HG03571 (cell line): Measurements from ENCODE around the gene TSSC4.

Experiments
- ATAC-seq: cut with Tn5 transposase; IDR thresholded peaks from one replicate; pipeline ENCODE4 v1.9.1; 2021; ENCODE audit not compliant: unreplicated experiment

TSSC4 gene

DNA sequence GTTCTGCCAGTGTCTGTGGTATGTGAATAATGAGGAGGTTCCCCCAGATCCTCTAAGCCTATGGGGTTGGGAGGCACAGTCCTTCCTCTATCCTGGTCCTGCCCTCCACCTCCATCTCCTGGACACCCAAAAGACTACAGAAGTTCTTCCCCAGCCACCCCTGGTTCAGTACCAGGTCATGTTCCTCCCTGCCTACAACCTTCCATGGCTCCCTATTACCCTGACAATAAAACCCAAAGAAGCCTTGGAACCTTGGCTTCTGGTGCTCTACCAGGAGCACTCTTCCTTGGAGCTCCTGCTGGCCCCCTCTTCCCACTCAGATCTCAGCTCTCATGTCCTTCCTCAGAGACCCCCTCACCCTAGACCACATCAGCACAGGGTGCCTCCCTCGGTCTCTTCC, 30.8 kb downstream of the TSSC4 start:
- no peak for ATAC-seq

DNA sequence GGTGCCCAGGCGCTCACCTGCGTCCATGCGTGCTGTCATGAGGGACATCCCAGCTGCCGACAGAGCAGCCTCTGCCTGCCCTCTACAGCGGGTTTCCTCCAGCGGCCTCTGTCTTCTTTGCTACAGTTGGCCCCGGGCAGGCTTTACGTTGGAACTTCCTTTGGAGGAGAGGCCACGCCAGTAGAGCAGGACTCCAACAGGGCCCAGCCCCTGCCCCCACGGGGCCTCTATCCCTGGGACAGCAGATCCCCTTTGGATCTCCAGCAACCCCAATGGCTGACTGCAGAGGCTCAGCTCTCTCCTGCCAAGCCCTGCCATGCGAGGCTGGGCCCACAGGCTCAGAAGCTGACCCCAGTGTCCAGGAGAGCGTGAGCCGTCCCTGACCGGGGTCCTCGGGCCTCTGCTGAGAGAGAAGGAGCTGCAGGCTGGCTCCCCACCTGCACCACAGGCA, 31.6 kb downstream of the TSSC4 start:
- ATAC-seq, result no peak

DNA sequence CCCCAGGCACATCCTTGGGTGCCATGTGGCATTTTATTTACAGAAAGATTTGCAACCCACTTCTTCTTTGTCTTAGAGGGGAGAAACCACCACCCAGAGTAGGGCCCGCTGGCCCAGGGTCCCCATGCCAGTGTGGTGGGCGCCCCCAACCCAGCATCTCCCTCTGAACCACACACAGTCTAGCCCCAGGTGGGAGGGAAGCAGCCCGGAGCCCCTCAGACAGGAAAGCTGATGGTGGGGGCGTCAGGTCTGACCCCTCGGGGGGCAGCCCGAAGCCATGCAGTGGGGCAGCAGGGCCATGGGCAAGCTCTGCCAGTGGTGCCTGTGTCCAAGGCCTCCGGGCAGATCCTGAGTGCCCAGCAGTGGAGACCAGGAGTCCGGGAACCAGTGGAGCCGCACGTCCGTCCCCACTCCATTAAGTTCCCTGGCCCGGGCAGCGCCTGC, 32.1 kb downstream of the TSSC4 start:
- ATAC-seq, result no peak

DNA sequence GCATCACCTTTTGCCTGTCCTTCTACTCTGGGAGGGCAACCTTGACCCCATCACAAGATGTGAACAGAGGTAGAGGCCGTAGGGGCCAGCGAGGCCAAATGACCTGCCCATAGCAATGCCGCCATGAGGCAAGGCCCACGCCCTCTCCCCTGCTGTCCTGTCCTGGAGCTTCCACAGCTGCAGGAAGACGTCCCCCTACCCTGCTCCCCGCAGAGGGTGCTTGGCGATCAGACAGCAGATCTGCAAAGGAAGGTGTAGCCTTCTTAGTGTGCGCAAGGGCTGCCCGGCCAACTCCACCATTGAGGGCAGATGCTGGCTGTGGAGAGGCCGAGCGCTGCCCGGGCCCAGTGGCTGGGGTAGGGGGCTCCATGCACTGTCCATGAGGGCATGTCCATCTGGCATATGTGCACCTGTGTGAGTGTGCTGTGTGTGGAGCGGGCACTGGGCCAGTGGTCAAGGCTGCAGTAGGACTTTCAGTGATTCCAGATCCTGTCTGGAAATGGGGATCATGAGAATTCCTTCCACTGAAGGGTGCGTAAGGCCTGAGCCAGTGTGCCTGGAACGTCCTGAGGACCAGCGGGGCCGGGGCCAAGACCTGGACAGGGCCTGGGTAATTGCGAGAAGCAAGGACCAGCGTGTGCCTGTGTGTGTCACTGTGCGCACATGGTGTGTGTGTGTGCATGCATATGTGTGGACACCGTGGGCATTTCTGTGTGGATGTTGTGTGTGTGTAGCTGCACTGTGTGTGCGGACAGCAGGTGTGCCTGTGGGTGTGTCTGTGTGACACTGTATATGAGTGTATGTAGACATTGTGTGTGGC, 32.8 kb downstream of the TSSC4 start:
- ATAC-seq, result no peak

DNA sequence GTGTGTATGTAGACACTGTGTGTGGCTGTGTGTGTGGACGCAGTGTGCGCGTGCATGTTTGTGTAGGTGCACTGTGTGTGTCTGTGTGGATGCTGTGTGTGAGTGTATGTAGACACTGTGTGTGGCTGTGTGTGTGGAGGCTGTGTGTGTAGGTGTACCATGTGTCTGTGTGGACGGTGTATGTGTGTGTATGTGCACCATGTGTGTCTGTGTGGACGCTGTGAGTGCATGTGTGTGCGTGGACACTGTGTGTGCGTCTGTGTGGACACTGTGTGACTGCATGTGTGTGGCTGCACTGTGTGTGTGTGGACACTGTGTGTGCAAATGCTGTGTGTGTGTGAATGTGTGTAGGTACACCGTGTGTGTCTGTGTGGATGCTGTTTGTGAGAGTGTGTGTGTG, 33.5 kb downstream of the TSSC4 start:
- ATAC-seq, result no peak

DNA sequence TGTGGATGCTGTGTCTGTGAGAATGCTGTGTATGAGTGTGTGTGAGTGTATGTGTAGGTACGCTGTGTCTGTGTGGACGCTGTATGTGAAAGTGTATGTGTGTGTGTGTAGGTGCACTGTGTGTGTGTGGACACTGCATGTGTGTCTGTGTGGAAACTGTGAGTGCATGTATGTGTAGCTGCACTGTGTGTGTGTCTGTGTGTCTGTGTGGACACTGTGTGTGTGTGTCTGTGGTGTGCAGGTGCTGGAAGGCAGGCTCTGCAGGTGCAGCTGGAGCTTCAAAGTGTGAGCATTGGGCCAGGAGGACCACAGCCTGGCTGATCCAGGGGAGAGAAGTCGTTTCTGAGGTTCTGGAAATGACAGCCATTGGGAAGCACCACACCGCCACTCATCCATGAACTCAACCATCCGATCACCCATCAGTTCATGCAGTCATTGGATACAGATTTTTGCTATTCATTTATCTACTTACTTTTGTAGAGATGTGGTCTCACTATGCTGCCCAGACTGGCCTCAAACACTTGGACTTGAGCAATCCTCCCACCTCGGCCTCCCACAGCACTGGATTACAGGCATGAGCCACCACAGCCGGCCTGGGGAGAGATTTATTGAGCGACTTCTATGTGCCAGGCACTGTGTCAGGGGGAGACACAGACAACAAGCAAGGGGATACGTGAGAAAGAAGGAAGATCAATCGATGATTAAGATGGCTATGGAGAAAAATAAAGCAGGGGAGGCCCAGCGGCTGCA, 34.1 kb downstream of the TSSC4 start:
- ATAC-seq, result no peak

DNA sequence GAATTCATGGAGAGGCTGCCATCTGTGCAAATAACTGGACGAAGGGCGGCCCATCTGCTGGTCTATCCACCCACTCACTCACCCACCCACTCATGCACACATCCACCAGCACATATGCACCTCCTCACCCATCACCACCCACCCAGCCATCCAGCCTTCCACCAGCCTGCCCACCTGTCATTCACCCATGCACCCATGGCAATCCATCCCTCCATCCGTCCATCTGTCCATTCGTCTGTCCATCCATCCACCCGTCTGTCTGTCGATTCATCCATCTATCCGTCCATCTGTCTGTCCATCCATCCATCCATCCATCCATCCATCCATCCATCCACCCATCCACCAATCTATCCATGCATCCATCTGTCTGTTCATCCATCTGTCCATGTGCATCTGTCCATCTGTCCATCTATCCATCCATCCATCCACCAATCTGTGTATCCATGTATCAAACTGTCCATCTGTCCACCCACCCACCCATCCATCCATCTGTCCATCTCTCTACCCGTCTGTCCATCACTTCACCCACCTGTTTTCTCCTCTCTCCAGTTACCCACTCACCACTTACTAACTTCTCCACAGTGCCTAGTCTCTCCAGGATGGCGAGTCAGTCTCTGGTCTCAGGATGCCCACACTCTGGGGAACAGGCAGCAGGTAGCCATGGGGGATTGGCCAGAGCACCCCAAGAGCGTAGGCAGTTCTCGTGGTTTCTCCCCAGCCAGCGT, 34.9 kb downstream of the TSSC4 start:
- ATAC-seq, result no peak

DNA sequence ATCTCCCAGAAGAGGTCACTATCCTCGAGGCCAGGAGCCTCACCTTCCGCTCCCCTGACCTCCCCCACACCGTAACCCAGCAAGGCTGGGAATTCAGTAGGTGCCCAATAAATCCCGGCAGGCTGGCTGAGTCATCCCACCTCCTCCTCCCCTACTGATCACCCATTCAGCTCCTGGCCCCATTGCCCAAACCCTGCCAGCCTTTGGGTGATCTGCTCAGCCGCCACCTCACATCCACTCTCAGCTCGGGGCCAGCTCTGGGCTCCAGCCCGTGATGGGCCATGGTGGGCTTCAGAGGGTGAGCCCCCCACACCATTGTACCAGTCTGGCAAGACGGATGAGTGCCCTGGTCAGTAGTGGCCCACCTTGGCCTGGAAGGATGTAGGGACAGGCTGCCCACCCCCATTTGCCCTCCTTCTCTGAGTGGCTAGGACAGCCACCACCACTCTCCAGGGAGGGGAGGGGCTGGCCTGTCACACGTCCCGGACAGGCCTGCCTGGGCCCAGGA, 35.5 kb downstream of the TSSC4 start:
- ATAC-seq, result no peak

DNA sequence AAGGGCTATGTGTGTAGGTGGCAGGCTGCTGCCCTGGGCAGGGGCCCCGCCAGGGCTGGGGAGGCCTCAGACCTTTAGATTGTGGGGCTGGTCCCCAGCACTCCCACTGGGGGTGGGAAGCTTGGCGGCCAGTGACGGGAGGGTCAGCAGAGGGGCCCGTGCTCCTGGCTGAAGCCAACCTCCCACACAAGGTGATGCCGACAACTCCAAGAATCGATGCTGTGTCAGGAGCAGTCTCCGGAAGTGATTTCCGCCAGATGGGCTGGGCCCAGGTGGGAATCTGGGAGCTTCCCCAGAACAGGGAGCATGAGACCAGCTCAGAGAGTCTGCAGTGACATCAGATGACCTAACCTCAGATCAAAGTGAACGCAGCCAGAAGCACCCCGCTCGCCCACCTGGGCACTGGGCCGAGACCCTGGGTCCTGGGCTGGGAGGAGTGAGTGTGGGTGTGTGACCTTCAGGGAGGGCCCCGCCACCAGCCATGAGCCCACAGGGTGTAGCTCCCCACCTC, 36.0 kb downstream of the TSSC4 start:
- ATAC-seq, result no peak

DNA sequence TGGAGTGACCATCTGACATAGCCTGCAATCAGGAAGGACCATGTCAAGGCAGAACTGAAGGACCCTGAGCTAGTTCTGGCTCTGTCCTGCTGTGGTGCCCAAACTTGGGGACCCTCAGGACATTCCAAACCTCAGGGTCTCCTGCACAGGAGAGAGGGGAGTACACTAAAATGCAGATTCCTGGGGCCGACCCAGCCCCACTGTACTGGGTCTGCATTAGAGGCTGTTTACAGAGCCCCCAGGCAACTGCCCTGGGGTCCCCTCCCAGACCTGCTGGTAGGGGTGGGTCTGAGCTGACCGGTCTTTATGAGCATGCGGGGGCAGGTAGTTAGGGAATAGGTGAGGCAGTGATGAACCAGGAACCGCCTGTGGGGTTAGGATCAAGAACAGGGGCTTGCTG, 37.0 kb downstream of the TSSC4 start:
- no peak for ATAC-seq

DNA sequence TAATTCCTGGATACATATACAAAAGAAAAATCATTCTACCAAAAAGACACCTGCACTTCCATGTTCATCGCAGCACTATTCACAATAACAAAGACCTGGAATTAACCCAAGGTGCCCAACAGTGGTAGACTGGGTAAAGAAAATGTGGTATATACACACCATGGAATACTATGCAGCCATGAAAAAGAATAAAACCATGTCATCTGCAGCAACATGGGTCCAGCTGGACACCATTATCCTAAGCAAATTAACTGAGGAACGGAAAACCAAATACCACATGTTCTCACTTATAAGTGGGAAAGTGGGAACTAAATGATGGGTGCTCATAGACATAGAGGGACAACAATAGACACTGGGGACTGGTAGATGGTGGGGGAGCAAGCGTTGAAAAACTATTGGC, 39.3 kb downstream of the TSSC4 start:
- ATAC-seq, result no peak

DNA sequence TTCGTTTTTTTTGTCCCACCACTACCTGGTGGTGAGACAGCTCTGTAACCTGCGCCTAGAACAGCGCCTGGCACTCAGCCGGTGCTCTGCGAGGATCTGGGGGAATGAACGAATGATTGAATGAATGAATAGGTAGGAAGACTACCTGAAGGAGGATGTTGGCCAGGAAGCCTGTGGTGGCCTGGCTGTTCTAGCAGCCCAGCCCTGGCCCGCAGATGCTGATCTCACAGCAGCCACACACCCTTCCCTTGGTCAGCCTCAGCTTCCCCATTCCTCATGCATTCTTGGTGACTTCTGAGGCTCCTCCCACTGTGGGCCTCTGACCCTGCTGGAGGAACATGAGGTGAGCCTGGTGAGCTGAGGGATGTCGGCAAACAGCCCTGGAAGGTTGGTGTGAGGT, 40.1 kb downstream of the TSSC4 start:
- ATAC-seq, result no peak

DNA sequence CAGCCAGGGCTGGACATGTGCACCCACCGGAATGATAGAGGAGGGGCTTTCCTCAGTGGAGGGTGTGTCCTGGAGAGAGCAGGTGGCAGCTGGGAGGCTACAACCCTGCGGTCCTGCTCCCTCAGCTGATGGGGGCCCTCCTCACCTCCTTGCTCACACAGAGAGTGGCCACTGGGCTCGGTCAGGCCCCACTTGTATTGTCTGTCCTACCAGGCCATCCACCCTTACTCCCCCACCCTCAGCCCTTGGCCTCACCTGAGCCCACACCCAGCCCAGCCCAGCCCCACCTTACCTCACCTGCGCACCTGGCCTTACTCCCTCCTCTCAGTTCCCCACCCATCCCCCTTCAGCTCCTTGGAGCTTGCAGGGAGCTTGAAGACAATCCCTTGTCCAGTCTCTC, 40.6 kb downstream of the TSSC4 start:
- no peak for ATAC-seq

DNA sequence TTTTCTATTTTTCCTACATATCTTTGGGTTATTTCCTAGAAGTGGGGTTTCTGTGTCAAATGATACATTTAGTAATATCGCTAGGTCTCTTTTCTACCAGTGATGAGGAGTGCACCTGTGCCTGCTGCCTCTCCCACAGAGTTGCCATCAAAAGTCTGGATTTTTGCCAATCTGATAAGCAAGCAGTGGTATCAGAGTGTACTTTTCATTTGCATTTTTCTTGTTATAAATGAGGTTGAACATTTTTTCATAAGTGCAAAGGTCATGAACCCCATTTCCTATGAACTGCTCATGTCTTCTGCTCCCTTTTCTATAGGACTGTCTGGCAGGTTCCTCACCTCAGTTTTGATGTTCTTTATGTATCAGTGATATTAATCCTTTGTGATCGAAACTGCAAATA, 42.0 kb downstream of the TSSC4 start:
- ATAC-seq, result no peak

DNA sequence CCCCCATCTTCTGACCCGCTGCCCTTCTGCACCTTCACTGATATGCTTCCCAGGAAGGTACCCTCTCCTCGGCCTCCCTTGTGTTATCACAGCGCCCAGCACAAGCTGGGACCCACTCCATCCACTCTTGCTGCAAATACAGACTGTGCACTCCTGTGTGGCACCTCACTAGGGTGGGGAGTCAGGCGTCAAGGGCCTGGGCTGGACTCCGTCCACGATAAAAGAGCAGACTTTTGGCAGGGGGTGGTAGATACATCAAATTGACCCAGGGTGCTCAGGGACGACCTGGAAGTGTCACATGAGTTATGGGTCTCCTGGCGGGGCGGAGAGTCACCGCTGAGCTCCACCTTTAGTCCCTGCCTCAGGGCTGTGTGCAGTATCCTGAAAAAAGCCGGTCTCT, 42.9 kb downstream of the TSSC4 start:
- ATAC-seq, result no peak

DNA sequence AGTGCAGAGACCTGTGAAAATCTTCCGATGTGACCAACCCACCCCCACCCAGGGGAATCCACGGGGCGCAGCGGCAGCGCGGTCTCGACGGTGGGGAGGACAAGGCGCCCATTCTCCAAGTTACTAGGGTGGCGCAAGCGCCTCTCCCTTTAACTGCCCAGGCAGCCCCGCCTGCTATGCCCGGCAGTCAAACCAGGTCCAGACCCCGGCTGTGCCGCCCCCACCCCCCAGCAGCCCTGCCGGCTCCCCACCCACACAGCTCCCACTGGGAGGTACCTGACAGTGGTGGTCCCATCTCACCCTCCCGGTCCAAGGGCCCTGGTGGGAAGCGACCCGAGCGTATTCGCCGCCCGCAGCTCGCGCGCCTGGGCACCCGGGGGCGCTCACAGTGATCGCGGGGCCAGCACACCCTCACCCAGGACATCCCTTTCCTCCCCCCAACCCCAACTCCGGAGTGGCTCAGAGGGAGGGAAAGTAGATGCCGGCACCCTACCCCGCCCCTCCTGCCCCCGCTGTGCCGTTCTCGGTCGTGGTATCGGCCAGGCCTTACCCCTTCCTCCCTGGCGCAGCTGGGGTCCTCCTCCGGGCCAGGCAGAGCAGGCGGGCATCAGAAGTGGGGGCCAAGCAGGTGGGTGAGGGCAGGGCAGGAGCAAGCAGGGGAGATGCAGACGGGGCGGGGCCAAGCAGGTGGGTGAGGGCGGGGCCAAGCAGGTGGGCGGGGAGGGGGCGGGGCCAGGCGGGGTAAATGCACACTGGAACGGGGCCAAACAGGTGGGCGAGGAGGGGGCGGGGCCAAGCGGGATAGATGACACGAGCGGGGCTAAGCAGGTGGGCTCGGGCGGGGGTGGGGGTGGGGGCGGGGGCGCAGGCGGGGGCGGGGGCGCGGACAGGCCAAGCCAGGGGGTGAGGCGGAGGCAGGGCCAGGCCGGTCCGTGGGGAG, 43.6 kb downstream of the TSSC4 start, which contains the start of gene TRPM5:
Gene TRPM5, minus strand, starts transcription at position 634 of the 940 bp plus-strand sequence. CDS start 21,478 bp downstream, outside the sequence.
- ATAC-seq, result no peak

DNA sequence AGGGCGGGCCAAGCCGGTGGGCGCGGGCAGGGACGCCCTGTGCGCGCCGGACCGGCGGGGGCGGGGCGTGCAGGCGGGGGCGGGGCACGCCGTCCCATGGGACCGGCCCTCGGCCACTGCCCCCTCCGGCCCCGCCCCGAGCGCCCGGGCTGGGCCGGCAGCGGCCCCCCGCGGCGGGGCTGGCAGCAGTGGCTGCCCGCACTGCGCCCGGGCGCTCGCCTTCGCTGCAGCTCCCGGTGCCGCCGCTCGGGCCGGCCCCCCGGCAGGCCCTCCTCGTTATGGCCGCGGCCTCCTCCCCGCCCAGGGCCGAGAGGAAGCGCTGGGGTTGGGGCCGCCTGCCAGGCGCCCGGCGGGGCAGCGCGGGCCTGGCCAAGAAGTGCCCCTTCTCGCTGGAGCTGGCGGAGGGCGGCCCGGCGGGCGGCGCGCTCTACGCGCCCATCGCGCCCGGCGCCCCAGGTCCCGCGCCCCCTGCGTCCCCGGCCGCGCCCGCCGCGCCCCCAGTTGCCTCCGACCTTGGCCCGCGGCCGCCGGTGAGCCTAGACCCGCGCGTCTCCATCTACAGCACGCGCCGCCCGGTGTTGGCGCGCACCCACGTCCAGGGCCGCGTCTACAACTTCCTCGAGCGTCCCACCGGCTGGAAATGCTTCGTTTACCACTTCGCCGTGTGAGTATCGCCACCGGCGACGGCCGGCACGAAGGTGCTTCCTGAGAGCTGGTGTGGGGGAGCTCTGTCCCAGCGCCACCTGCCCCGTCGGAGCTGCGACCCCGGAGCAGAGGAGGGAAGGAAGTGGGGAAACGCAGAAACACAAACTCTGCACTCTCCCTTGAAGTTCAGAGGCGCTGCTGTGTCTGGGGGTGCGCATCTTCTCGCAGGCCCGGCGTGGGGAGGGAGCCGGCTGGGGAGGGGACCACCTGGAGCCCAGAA, 44.5 kb downstream of the TSSC4 start, which contains the start of gene KCNQ1:
Gene KCNQ1, plus strand, starts transcription at position 188 of the 925 bp plus-strand sequence. Its CDS starts 91 bp downstream, at position 279.
- no peak for ATAC-seq

DNA sequence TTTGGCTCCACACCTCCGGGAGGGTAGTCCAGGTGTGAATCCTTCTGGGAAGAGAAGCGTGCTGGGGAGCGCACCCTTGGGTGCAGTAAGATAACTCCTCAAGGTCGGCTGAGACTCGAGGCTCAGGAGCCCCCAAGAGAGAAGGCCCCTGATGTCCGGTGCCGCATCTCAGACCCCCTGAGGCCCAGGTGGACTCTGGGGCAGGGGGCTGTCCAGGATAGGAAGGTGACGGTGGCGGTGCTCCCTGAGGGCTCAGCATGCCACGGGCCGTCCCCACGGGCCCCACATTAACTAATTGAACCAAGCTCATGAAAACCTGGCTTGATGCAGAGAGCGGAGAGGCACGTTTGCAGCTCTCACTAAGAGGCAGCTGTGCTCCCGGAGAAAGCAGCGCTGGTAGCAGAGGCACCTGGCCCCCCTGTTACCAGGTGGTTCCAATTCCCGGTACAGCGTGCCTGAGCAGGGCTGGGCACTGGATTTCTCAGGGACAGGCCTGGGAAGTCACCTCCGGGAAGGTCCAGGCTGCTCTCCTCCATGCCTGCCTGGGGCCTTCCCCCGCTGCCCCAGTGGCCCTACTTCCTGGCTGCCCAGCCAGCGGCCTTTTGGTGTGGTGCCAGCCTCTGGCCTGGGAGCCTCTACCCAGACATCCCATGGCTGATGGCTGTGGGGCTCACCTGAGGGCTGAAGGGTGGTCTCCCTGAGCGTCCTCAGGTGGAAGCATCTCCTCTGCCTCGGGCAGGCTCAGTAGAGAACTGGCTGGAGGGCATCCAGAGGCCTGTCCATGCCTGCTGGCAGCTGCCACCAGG, 45.4 kb downstream of the TSSC4 start:
- no peak for ATAC-seq
